Activated naive CD8-positive, alpha-beta T cell treated with anti-CD3 and anti-CD28 coated beads, Interleukin-2, amount 50 U/mL, for 24 hours (primary cell): Measurements from ENCODE around the gene ESR1.
"Not testable (repeated sequence)": the region's sequence is repeated elsewhere in the genome, so short reads cannot be mapped to it uniquely, and the experiment has no call there.

Experiments
- ATAC-seq: fragments of 150-1000 bp; cut with Tn5 transposase; one replicate; pipeline ENCODE4 v1.10.0; 2021
- DNase-seq: peaks from one replicate; pipeline ENCODE4 v3.0.0; 2021
- H3K27ac Mint-ChIP-seq: one replicate; pipeline ENCODE4 v1.8.0; 2021; ENCODE audit warnings: mild to moderate bottlenecking, mixed read lengths
- H3K27me3 Mint-ChIP-seq: one replicate; pipeline ENCODE4 v1.8.0; 2021; ENCODE audit warnings: mixed read lengths
- H3K36me3 Mint-ChIP-seq: one replicate; pipeline ENCODE4 v1.8.0; 2021; ENCODE audit warnings: low read depth, mixed read lengths
- H3K4me1 Mint-ChIP-seq: one replicate; pipeline ENCODE4 v1.8.0; 2021; ENCODE audit warnings: mixed read lengths
- H3K4me3 Mint-ChIP-seq: one replicate; pipeline ENCODE4 v1.8.0; 2021; ENCODE audit warnings: mild to moderate bottlenecking, moderate library complexity, mixed read lengths
- H3K9me3 Mint-ChIP-seq: one replicate; pipeline ENCODE4 v1.8.0; 2021; ENCODE audit warnings: mixed read lengths

Gene ESR1

DNA sequence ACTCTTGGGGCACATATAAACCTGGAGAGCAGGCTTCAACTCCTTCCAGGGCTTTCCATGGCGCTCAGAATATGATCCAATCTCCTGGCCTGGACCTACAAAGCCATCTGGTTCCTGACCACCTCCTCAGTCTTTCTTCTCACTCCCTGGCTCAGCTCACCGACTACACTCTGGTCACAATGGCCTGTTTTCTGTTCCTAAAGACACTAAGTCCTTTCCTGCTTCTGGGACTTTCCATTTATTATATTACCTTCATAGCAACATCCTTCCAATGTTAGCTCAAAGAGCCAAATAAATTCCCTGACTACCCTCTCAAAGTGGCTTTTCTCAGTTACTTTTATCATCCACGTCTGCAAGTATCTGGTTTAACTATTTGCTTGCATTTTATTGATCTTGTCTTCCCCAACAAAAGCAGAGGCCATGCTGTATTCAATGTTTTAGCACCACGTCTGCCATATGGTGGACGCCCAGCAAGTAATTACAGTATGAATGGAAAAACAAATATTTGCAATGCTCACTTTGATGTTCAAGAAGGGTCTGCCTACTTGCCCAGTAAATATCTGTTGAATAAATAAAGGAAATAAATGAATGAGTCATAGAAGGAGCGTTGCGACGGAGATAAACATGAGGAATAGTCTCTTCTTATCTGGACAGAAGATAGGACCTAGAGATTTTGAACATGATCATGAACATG is 328.4 kb downstream of the ESR1 start:
- ATAC-seq = no peak

DNA sequence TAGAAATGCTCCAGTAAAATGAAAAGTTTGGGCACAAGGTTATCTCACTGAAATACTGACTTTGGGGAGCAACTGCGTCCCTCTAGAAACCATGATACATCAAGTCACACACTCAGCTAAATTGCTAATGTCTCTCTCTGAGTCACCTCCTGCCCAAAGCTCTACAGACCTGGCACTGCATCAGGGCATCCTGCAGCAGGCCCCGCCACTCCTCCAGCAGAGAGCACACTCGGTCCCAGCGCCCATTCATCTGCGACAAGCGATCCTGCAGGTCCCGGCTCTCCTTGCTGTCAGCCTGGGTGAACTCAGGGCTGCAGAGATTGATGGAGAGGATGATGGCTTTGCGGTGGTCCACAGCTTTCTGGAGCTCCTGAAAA is 329.0 kb downstream of the ESR1 start:
- peaks cover 15% of the 10 kb centered on the region for H3K36me3 Mint-ChIP-seq
- H3K27ac Mint-ChIP-seq = no peak overlapping the region
- no peaks in the 10 kb centered on the region for H3K27me3 Mint-ChIP-seq
- DNase-seq (no peak), ATAC-seq (no peak)
- no peak overlapping the region for H3K4me3 Mint-ChIP-seq
- no peaks in the 10 kb centered on the region for H3K9me3 Mint-ChIP-seq
- H3K4me1 Mint-ChIP-seq = no peaks in the 10 kb centered on the region

More for the DNA sequence above, 328.4 kb downstream of the ESR1 start:
- Mint-ChIP-seq H3K9me3 (no peaks in the 10 kb centered on the region), H3K27me3 (no peaks in the 10 kb centered on the region), H3K27ac (no peak overlapping the region), H3K4me3 (no peak overlapping the region), H3K4me1 (no peaks in the 10 kb centered on the region), H3K36me3 (peaks cover 15% of the 10 kb centered on the region)
- DNase-seq = no peak

DNA sequence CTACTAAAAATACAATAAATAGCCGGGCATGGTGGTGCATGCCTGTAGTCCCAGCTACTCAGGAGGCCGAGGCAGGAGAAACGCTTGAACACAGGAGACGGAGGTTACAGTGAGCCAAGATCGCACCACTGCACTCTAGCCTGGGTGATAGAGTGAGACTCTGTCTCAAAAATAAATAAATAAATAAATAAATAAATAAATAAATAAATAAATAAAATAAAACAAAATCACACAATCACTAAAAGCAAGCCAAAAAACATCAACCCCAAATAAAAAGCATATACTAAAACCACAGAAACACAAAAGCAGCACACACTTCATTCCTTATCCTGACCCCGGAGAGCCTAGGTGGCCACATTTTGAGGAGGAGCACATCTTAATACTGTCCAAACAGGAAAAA is 330.9 kb downstream of the ESR1 start:
- DNase-seq, H3K9me3 Mint-ChIP-seq, H3K27me3 Mint-ChIP-seq, H3K4me1 Mint-ChIP-seq, H3K27ac Mint-ChIP-seq, H3K4me3 Mint-ChIP-seq, ATAC-seq: not testable (repeated sequence)
- H3K36me3 Mint-ChIP-seq = peaks cover 10% of the 10 kb centered on the region

DNA sequence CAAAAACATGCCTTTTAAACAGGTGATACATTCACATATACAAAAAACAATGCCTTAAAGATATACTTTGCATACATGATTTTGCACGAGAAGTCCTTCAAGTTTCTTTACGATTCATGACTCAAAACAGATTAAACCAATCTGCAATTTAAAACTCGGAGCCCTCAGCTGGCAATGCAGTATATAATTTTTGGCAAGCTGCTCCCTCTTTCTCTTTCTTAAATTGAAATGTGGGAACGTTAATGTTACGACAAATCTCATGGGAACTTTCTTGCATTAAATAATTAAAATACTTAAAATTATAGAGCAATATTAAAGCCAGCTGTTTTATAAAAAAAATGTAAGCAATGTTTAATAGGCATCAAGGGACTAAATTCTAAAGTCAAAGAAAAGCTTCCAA is 334.6 kb downstream of the ESR1 start:
- no peak overlapping the region for H3K4me3 Mint-ChIP-seq
- H3K27ac Mint-ChIP-seq = no peak overlapping the region
- DNase-seq (no peak), ATAC-seq (no peak)
- H3K36me3 Mint-ChIP-seq = peaks cover 11% of the 10 kb centered on the region
- H3K9me3 Mint-ChIP-seq = no peaks in the 10 kb centered on the region
- H3K27me3 Mint-ChIP-seq = no peaks in the 10 kb centered on the region
- no peaks in the 10 kb centered on the region for H3K4me1 Mint-ChIP-seq

DNA sequence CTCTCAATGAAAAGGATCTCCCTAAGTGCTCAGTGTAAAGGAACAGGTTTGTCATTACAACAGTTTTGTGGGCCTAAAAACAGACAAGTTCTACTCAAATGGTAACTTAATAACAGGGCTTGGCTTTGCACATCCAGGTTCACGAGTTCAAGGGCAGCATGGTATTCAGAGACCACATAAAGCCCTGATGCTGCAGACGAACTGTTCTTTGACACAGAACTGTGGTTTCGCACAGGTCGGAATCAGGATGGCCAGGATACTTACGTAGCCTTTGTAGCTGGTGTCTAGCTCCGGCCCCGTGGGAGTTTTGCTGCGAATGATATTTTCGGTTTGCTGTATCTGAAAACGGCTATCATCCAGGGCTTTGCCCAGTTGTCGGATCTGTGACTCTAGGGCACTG is 335.9 kb downstream of the ESR1 start:
- ATAC-seq (no peak), DNase-seq (no peak)
- no peak overlapping the region for H3K4me3 Mint-ChIP-seq
- no peak overlapping the region for H3K27ac Mint-ChIP-seq
- H3K9me3 Mint-ChIP-seq = no peaks in the 10 kb centered on the region
- H3K4me1 Mint-ChIP-seq = no peaks in the 10 kb centered on the region
- H3K36me3 Mint-ChIP-seq = peaks cover 8% of the 10 kb centered on the region
- no peaks in the 10 kb centered on the region for H3K27me3 Mint-ChIP-seq

DNA sequence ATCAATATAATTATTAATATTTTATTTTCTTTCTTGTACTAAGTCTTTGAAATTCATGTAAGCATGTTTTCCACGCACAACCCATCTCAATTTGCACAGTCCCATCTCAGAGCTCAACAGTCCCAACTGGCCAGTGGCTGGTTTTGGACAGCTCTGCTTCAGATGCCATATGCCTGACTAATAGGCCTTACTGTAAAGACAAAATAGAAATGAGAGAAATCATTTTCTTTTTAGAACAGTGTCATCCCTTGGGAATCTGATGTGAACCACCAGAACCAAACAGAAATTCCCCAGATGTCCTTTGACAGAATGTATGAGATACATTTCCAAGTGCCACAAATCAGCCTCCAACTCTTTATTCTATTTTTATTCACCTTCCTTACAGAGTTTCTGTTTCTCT is 338.9 kb downstream of the ESR1 start:
- Mint-ChIP-seq H3K27ac (no peak overlapping the region), H3K27me3 (no peaks in the 10 kb centered on the region), H3K36me3 (peaks cover 15% of the 10 kb centered on the region), H3K4me1 (no peaks in the 10 kb centered on the region), H3K4me3 (no peak overlapping the region), H3K9me3 (no peaks in the 10 kb centered on the region)
- no peak for ATAC-seq
- no peak for DNase-seq

DNA sequence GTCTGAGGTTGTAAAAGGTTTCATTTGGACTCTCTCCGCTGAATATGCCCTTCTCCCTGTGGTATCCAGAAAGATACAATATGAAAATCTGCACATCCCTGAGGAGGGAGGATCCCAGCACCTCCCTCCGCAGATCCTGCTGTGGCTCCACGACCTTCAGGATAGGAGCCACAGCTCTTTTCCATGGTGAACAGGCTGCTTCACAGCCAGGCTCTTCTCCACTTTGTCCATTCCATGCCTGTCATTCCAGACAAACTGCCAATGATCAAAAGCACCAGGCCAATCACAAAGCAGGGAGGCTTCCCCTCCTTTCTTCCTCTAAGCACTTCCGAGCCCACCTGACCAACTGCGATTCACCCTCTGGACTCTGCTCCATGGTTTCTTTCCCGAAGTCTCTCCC is 339.8 kb downstream of the ESR1 start:
- no peaks in the 10 kb centered on the region for H3K9me3 Mint-ChIP-seq
- H3K4me3 Mint-ChIP-seq = no peak overlapping the region
- peaks cover 17% of the 10 kb centered on the region for H3K36me3 Mint-ChIP-seq
- H3K4me1 Mint-ChIP-seq = no peaks in the 10 kb centered on the region
- ATAC-seq (no peak), DNase-seq (no peak)
- no peaks in the 10 kb centered on the region for H3K27me3 Mint-ChIP-seq
- H3K27ac Mint-ChIP-seq = no peak overlapping the region

DNA sequence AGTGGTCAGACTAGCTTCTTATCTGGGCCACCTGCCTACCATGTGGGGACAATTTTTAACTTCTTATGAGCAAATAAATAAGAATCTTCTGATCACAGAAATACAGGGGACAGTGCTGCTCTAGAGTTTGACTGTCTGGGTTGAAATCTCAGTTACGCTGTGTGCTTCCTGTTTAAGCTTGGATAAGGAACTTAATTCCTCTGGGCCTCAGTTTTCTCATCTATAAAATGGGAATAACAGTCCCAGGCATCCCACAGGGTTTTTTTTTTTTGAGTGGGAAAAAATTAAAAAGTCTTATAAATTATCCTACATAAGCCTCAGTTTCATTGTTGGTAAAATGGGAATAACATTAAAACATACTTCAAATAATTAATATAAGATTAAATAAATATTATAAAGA is 340.9 kb downstream of the ESR1 start:
- peaks cover 16% of the 10 kb centered on the region for H3K36me3 Mint-ChIP-seq
- H3K9me3 Mint-ChIP-seq = no peaks in the 10 kb centered on the region
- DNase-seq (no peak), ATAC-seq (no peak)
- H3K27ac Mint-ChIP-seq = no peak overlapping the region
- no peak overlapping the region for H3K4me3 Mint-ChIP-seq
- H3K4me1 Mint-ChIP-seq = no peaks in the 10 kb centered on the region
- no peaks in the 10 kb centered on the region for H3K27me3 Mint-ChIP-seq

DNA sequence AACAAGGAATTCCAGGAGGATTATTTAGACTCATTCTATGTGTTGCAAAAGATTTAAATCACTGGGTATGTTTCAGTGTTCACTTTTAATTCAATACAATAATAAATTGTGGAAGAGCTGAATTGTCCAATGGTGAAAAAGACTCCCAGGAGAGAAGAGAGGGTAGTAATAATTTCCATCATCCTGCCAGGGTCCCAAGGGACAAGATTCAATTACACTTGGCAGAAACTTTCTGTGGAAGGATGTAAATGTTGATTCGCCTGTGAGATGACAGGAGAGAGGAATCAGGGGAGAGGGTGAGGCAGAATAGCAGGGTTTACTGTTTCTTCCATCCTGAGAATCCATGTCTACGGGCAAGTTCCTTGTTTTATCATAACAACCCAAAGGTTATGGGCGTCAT is 342.7 kb downstream of the ESR1 start:
- ATAC-seq = no peak
- peaks cover 19% of the 10 kb centered on the region for H3K36me3 Mint-ChIP-seq
- no peak for DNase-seq
- H3K9me3 Mint-ChIP-seq = no peaks in the 10 kb centered on the region
- H3K27ac Mint-ChIP-seq = no peak overlapping the region
- no peak overlapping the region for H3K4me3 Mint-ChIP-seq
- H3K27me3 Mint-ChIP-seq = no peaks in the 10 kb centered on the region
- H3K4me1 Mint-ChIP-seq = no peaks in the 10 kb centered on the region

DNA sequence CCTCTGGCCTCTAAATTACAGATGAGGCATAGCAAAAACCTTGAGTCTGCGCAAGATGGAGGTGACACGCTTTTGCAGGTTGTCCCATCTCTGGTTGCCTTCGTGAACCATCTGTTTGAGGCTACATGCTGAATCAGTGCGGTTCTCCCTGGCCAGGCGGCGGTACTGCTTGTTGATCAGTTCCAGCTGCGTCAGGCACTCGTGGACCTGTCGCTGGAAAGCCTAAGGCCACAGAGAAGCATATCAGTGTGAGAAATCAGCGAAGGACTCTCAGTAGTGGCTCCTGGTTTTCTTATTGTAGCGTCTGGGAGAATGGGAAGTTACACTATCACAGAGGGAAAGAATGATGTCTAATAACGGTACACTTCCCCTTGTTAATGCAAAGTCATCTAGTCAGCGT is 344.4 kb downstream of the ESR1 start:
- H3K36me3 Mint-ChIP-seq = peaks cover 23% of the 10 kb centered on the region
- H3K4me3 Mint-ChIP-seq = no peak overlapping the region
- no peaks in the 10 kb centered on the region for H3K4me1 Mint-ChIP-seq
- no peaks in the 10 kb centered on the region for H3K27me3 Mint-ChIP-seq
- peak overlapping the region; percentile 4 for H3K27ac Mint-ChIP-seq
- no peaks in the 10 kb centered on the region for H3K9me3 Mint-ChIP-seq
- DNase-seq = no peak
- no peak for ATAC-seq

DNA sequence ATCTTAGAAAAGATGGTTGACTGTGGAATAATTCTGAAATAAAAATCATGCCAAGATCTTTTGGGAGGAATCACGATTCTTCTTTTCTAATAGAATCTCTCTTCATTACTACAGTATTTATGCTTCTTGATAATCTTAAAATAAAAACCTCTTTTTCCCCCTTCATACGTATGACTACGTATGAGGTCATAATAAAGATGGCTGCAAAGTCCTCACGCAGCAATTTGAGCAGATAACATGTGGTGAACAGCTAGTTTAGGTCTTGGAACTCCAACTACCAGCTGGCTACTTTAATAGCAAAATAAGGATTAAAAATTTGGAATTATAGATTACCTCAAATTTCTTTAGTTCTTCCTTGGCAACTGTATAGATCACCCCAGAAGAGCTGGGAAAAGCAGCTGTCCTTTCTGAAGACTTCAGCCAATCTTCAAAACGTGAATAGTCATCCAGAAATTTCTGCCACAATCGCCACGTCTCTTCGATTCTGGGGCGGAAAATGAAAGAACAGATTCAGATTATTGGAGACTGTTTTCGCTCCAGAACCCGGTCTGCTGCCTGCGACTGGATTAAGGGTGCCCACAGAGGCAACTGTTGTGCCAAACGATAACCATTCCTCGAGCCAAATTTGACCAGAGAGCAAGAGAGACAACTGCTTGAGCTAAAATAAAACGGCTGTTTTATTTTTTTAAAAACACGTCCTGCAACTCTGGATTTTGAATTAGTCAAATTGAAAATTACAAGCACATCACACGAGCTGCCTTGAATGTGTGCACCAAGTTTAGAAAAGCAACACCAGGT is 347.3 kb downstream of the ESR1 start:
- Mint-ChIP-seq H3K4me3 (no peak overlapping the region), H3K4me1 (peaks cover 1% of the 10 kb centered on the region), H3K27ac (no peak overlapping the region), H3K36me3 (peaks cover 18% of the 10 kb centered on the region), H3K27me3 (no peaks in the 10 kb centered on the region), H3K9me3 (no peaks in the 10 kb centered on the region)
- DNase-seq (no peak), ATAC-seq (no peak)

DNA sequence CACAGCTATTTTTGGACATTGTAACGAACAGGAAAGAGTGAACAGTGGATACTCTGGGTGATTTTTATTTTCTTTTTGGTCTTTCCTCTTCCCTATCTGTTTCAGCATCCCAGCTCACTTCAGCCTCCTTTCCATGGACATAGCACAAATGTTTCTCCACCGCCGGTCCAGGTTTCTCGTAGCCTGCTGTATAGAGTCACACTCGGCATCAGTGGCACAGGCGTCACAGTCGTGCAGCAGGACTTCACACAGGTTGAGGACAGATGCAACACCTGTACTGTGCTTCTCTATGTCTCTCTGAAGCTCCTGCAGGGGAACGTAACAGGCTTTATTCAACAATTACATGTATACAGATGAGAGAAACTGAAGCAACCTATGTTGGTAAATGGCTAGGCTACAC is 348.3 kb downstream of the ESR1 start:
- DNase-seq (no peak), ATAC-seq (no peak)
- Mint-ChIP-seq H3K9me3 (no peaks in the 10 kb centered on the region), H3K27me3 (no peaks in the 10 kb centered on the region), H3K4me3 (no peak overlapping the region), H3K36me3 (peaks cover 15% of the 10 kb centered on the region), H3K27ac (no peak overlapping the region), H3K4me1 (peaks cover 11% of the 10 kb centered on the region)

DNA sequence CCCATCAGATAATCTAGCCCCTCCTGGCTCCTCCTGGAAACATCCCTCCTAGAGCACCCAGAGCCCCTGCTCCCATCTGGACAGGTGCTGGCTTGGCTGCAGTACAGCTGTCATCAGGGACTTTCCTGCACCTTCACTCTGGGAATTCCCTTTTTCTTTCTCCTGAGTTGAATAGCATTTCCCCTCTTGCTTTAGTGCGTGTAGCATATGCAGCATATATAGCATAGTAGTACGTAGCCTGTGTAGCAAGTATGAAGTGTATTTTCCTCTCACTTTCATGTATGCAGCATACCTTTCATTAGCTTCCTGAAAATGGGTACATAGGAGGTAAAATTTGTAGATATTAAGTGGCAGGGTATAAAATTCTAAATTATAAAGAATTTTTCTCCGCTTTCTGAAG is 352.9 kb downstream of the ESR1 start:
- Mint-ChIP-seq H3K4me1 (peaks cover 26% of the 10 kb centered on the region), H3K27me3 (no peaks in the 10 kb centered on the region), H3K36me3 (peaks cover 22% of the 10 kb centered on the region), H3K9me3 (no peaks in the 10 kb centered on the region), H3K4me3 (no peak overlapping the region), H3K27ac (peak overlapping the region; percentile 66)
- DNase-seq = no peak
- peak; percentile 92 for ATAC-seq

DNA sequence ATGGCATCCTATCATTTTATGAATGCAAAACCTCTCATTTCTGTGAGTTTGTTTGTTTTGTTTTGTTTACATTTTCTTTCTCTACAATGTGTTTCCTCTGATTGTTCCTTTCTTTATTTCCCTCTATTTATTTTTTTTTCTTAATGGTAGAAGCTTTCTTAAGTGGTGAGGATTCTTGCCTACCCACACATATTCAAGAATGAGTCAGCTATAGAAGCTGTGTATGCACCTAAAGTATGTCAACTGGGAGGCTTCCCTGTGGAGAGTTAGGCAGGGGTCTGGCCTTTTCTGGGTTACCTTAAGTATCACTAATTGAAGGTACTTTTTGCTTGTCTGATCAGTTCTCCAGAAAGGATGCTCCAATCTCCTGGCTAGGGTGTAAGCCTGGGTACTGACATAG is 354.0 kb downstream of the ESR1 start:
- Mint-ChIP-seq H3K27ac (peak overlapping the region; percentile 52), H3K36me3 (peaks cover 19% of the 10 kb centered on the region), H3K4me3 (no peak overlapping the region), H3K4me1 (peaks cover 26% of the 10 kb centered on the region), H3K27me3 (no peaks in the 10 kb centered on the region), H3K9me3 (no peaks in the 10 kb centered on the region)
- peak; percentile 78 for ATAC-seq
- no peak for DNase-seq

DNA sequence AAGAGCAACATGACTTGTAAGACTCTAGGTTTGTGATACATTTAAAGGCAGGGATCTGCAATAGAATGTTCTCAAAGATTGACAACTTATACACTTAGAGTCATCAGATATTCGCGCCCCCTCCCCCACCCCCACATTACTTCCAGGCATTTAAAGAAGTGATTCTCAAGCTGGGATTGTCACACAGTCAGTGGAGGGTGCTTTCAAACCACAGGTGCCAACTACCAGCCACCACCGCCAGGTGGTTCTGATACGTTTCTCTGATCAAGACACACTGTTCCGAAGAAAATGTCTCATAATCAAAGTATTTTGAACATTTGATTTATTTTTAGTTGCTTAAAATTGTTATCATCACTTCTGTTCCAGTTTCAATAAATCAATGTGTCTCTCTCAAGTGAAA is 357.5 kb downstream of the ESR1 start:
- ATAC-seq = no peak
- H3K36me3 Mint-ChIP-seq = peaks cover 20% of the 10 kb centered on the region

More for the DNA sequence above, 357.5 kb downstream of the ESR1 start:
- no peaks in the 10 kb centered on the region for H3K27me3 Mint-ChIP-seq
- DNase-seq = no peak
- H3K4me1 Mint-ChIP-seq = peaks cover 27% of the 10 kb centered on the region
- H3K9me3 Mint-ChIP-seq = no peaks in the 10 kb centered on the region
- H3K27ac Mint-ChIP-seq = no peak overlapping the region
- H3K4me3 Mint-ChIP-seq = no peak overlapping the region
